ENCODE measurements around the gene RASSF3. TPM values are rescaled to one million over a fixed set of nuclear protein-coding genes. Genes with fewer than 3 reads are reported as not detected.

The RASSF3 gene
- total RNA-seq, 4 donors from 2014 or later = 9.1 to 16.1 (median 11.2) TPM

DNA sequence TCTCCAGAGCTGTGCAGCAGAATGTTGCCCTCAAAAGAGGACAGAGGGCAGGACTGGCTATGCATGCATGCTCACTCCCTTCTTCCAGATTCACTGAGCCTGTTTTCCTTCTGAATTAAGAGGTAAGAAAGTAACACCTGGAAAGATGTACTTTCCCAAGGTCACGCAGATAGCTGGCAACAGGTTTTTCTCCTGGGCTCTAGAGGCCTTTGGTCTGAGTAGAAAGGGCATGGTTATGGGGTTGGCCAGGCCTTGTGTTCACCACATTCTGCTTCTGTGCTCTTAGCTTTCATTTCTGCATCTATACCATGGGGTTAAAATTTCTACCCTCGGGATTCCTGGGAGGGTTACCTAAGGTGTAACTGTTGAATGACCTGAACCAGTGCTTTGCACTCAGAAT, 57.5 kb downstream of the RASSF3 start:
- WGBS = 88% methylated on average over 2 of the region's 2 CpGs
- Histone ChIP-seq H3K4me1 (peaks cover 56% of the 10 kb centered on the region), H3K27ac (no peak overlapping the region), H3K4me3 (no peak overlapping the region), H3K27me3 (no peaks in the 10 kb centered on the region), H3K36me3 (no peaks in the 10 kb centered on the region), H3K9me3 (no peaks in the 10 kb centered on the region)
- DNase-seq (ENCODE audit: low spot score in 2 of 2) = no peak
- TF ChIP-seq, protein P1, sequence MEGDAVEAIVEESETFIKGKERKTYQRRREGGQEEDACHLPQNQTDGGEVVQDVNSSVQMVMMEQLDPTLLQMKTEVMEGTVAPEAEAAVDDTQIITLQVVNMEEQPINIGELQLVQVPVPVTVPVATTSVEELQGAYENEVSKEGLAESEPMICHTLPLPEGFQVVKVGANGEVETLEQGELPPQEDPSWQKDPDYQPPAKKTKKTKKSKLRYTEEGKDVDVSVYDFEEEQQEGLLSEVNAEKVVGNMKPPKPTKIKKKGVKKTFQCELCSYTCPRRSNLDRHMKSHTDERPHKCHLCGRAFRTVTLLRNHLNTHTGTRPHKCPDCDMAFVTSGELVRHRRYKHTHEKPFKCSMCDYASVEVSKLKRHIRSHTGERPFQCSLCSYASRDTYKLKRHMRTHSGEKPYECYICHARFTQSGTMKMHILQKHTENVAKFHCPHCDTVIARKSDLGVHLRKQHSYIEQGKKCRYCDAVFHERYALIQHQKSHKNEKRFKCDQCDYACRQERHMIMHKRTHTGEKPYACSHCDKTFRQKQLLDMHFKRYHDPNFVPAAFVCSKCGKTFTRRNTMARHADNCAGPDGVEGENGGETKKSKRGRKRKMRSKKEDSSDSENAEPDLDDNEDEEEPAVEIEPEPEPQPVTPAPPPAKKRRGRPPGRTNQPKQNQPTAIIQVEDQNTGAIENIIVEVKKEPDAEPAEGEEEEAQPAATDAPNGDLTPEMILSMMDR (IDR thresholded peaks at IDR 0.05) = no peak
- no peak for TF ChIP-seq POLR2A (IDR thresholded peaks at IDR 0.05)
- TF ChIP-seq EP300 (IDR thresholded peaks at IDR 0.05) = no peak
- TF ChIP-seq POLR2AphosphoS5 (IDR thresholded peaks at IDR 0.05) = no peak

DNA sequence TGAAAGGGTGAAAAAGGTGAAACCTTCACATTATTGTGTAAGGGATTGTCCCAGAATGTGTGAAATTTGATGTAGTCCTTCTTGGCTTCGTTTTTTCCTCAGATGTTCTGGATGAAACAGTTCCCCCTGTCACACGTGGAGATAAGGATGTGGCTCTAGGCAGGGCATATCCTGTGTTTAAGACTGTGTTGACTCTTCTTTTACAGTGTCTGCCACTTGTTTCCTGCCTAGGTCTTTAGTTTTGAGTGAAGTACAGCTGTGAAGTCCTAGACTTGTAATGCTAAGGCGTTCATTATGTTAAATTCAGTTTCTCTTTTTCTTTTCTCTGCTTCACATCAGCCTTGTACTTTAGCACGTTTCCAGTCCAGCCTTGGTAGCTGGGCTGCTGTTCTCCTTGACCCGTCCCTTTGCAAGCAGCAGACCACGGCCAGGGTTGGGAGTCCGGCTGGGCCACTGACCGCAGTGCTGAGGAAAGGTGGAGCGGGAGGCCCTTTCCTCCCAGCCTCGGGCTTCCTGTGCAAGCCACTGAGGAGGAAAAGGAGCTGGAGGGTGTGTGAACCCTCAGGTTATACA, 59.1 kb downstream of the RASSF3 start:
- WGBS = 41% methylated on average over 10 of the region's 10 CpGs
- Histone ChIP-seq H3K27me3 (no peaks in the 10 kb centered on the region), H3K36me3 (no peaks in the 10 kb centered on the region), H3K9me3 (no peaks in the 10 kb centered on the region), H3K4me1 (peaks cover 70% of the 10 kb centered on the region), H3K27ac (peak overlapping the region; percentile 31), H3K4me3 (no peak overlapping the region)
- no peak for DNase-seq (ENCODE audit: low spot score in 2 of 2)
- TF ChIP-seq POLR2AphosphoS5 (IDR thresholded peaks at IDR 0.05) (no peak), POLR2A (IDR thresholded peaks at IDR 0.05) (no peak), EP300 (IDR thresholded peaks at IDR 0.05) (no peak)
- TF ChIP-seq, protein P1 (IDR thresholded peaks at IDR 0.05) = no peak

DNA sequence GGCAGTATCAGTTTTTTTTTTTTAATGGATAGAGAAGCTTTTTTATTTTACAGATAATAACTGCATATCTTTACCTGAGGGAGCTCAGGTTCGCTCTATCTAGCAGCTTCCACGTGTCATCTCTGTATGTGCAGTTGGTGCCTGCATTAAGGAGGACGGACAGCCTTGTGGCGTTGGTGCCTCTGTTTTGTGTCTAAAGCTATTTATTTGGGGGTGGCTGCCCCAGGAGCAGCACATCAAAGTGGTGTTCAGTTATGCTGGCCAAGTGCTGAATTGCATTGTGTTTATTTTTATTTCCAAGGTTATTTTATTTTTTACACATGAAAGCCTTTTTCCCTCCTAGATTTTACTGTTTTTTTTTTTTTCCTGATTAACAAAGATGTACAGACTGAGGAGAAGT, 59.7 kb downstream of the RASSF3 start:
- Histone ChIP-seq H3K27me3 (no peaks in the 10 kb centered on the region), H3K4me3 (no peak overlapping the region), H3K9me3 (no peaks in the 10 kb centered on the region), H3K4me1 (peaks cover 70% of the 10 kb centered on the region), H3K27ac (no peak overlapping the region), H3K36me3 (no peaks in the 10 kb centered on the region)
- 64% methylated on average over 4 of the region's 4 CpGs for WGBS
- TF ChIP-seq, protein P1 (IDR thresholded peaks at IDR 0.05) = no peak
- TF ChIP-seq POLR2AphosphoS5 (IDR thresholded peaks at IDR 0.05) (no peak), POLR2A (IDR thresholded peaks at IDR 0.05) (no peak), EP300 (IDR thresholded peaks at IDR 0.05) (no peak)
- DNase-seq (ENCODE audit: low spot score in 2 of 2) = no peak

DNA sequence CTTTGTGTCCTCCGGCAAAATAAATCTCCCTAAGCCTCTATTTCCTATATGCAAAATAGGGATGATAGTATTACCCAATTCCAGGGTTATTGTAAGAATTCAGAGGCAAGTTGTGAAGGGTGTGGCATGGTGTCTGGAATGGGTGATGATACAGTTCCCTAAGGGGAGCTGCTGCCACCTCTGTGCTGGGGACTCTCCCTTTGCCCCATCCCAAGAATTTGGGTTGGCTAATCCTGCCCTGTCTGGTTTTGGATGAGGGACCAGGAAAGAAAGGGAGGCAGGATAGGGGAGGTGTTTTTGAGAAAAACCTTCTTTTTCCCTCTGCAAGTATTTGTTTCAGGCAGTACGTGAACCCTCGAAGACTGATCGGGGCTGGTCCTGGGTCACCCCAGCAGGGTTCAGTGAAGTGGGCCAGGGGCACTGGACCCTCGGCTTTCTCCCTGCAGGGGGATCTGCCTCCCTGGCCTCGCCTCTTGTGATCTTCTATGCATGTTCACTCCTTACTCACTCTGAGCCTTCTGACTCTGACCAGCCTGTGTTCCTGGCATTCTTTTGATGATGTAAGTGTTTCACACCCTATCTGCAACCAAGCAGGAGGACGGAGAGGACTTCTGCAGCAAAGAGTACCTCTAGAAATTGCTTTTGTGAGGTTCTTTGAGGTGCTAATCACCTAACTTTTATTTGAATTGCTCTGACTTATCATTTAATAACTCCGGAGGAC, 60.8 kb downstream of the RASSF3 start:
- Histone ChIP-seq H3K4me1 (peaks cover 78% of the 10 kb centered on the region), H3K27me3 (no peaks in the 10 kb centered on the region), H3K36me3 (no peaks in the 10 kb centered on the region)

DNA sequence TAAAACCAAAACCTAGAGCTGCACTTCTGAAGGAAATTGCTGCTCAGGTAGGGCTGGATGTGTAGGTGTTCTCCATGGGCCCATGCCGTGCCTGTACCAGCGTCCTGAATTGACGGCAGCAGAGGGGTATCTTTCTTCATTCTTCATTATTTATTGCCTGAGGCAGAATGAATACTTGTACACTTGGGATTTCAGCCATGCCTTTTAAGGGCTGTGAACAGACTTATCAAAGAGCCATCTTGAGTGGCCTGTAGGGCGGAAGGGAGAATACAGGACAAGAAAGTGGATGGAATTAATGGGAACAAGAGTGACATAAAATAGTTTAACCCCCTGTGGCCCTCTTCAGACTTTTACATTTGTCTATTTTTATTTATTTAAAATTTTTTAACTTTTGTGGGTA, 61.4 kb downstream of the RASSF3 start:
- no peak for DNase-seq (ENCODE audit: low spot score in 2 of 2)
- H3K4me1 ChIP-seq = peaks cover 74% of the 10 kb centered on the region
- no peaks in the 10 kb centered on the region for H3K27me3 ChIP-seq
- no peaks in the 10 kb centered on the region for H3K36me3 ChIP-seq
- no peaks in the 10 kb centered on the region for H3K9me3 ChIP-seq
- 68% methylated on average over 4 of the region's 4 CpGs for WGBS
- TF ChIP-seq POLR2AphosphoS5 (IDR thresholded peaks at IDR 0.05) (no peak), POLR2A (IDR thresholded peaks at IDR 0.05) (no peak), EP300 (IDR thresholded peaks at IDR 0.05) (no peak)
- TF ChIP-seq, protein P1 (IDR thresholded peaks at IDR 0.05) = no peak
- no peak overlapping the region for H3K4me3 ChIP-seq
- no peak overlapping the region for H3K27ac ChIP-seq

More for the DNA sequence above, 60.8 kb downstream of the RASSF3 start:
- H3K4me3 ChIP-seq = no peak overlapping the region
- DNase-seq (ENCODE audit: low spot score in 2 of 2) = no peak
- no peaks in the 10 kb centered on the region for H3K9me3 ChIP-seq
- WGBS = 52% methylated on average over 8 of the region's 8 CpGs
- H3K27ac ChIP-seq = no peak overlapping the region
- no peak for TF ChIP-seq POLR2A (IDR thresholded peaks at IDR 0.05)
- TF ChIP-seq POLR2AphosphoS5 (IDR thresholded peaks at IDR 0.05) = no peak
- TF ChIP-seq EP300 (IDR thresholded peaks at IDR 0.05) = no peak
- TF ChIP-seq, protein P1 (IDR thresholded peaks at IDR 0.05) = no peak
